ENCODE measurements around the gene NUDC.

DNA sequence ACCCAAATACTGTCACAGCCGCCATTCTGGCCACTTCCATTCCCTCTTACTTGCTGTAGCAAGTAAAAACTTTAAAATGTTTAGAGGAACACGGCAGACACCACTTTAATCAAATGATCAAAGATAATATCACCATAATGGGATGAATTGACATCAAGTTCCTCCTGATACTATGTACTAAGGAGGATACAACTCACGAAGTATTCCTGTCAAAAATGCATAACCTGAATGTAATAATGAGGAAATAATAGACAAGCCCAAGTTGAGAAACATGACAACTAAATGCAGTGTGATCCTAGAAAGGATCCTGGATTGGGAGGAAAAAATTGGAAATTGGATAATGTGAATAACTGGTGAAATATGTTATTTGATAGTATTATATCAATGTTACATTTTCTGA lies 34.8 kb downstream of the NUDC start:
- TF ChIP-seq, protein P1, sequence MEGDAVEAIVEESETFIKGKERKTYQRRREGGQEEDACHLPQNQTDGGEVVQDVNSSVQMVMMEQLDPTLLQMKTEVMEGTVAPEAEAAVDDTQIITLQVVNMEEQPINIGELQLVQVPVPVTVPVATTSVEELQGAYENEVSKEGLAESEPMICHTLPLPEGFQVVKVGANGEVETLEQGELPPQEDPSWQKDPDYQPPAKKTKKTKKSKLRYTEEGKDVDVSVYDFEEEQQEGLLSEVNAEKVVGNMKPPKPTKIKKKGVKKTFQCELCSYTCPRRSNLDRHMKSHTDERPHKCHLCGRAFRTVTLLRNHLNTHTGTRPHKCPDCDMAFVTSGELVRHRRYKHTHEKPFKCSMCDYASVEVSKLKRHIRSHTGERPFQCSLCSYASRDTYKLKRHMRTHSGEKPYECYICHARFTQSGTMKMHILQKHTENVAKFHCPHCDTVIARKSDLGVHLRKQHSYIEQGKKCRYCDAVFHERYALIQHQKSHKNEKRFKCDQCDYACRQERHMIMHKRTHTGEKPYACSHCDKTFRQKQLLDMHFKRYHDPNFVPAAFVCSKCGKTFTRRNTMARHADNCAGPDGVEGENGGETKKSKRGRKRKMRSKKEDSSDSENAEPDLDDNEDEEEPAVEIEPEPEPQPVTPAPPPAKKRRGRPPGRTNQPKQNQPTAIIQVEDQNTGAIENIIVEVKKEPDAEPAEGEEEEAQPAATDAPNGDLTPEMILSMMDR (IDR thresholded peaks at IDR 0.05), result no peak
- TF ChIP-seq POLR2A (IDR thresholded peaks at IDR 0.05), result no peak

Data from uterus (tissue), 2 donors.